ENCODE results near the gene ADPRHL1. TPM values are rescaled to one million over a fixed set of nuclear protein-coding genes. Genes with fewer than 3 reads are reported as not detected.

The ADPRHL1 gene
- total RNA-seq, 1 experiment from 2014 or later: 3.9 TPM

GRCh38 chr13:113485545-113485944, 32.3 kb upstream of the ADPRHL1 start:
- ChIA-PET CTCF (no interaction called here), POLR2A (ENCODE audit: low non-redundant PET) (no interaction called here)
- BruUV-seq (replicated peaks): no TSS peak
- TF ChIP-seq EZH2 (IDR thresholded peaks at IDR 0.05; ENCODE audit: borderline replicate concordance, low read depth, low read length, poor library complexity, severe bottlenecking): no peak
- no peak for TF ChIP-seq CTCF (conservative IDR thresholded peaks at IDR 0.05; ENCODE audit: low read depth, low read length)
- Histone ChIP-seq H3K27me3 (replicated peaks; ENCODE audit: insufficient read depth, low read depth, low read length, poor library complexity) (no peaks in the 10 kb centered on the region), H3K27ac (ENCODE audit: low read depth, low read length, poor library complexity, severe bottlenecking) (no peak overlapping the region), H3K9me3 (ENCODE audit: low read depth, low read length, poor library complexity, severe bottlenecking) (no peaks in the 10 kb centered on the region), H3K4me3 (ENCODE audit: low read depth, low read length, poor library complexity, severe bottlenecking) (no peak overlapping the region), H3K4me1 (ENCODE audit: insufficient read depth, low read length, poor library complexity, severe bottlenecking) (peaks cover 3% of the 10 kb centered on the region), H3K36me3 (ENCODE audit: insufficient read depth, low read length, poor library complexity, severe bottlenecking) (peaks cover 2% of the 10 kb centered on the region)
- DNase-seq (ENCODE audit: low spot score): no peak
- intact Hi-C loops (cut with micrococcal nuclease; ENCODE audit: unreplicated experiment): no loop called here

- Histone ChIP-seq H3K4me1 (ENCODE audit: insufficient read depth, low read length, poor library complexity, severe bottlenecking) (no peaks in the 10 kb centered on the region), H3K9me3 (ENCODE audit: low read depth, low read length, poor library complexity, severe bottlenecking) (no peaks in the 10 kb centered on the region), H3K36me3 (ENCODE audit: insufficient read depth, low read length, poor library complexity, severe bottlenecking) (peaks cover 12% of the 10 kb centered on the region), H3K27ac (ENCODE audit: low read depth, low read length, poor library complexity, severe bottlenecking) (no peak overlapping the region), H3K4me3 (ENCODE audit: low read depth, low read length, poor library complexity, severe bottlenecking) (no peak overlapping the region), H3K27me3 (replicated peaks; ENCODE audit: insufficient read depth, low read depth, low read length, poor library complexity) (no peaks in the 10 kb centered on the region)
- no TSS peak for BruUV-seq (replicated peaks)
- ChIA-PET POLR2A (ENCODE audit: low non-redundant PET) (no interaction called here), CTCF (no interaction called here)
- no peak for DNase-seq (ENCODE audit: low spot score)
- no peak for TF ChIP-seq EZH2 (IDR thresholded peaks at IDR 0.05; ENCODE audit: borderline replicate concordance, low read depth, low read length, poor library complexity, severe bottlenecking)
- no peak for TF ChIP-seq CTCF (conservative IDR thresholded peaks at IDR 0.05; ENCODE audit: low read depth, low read length)
- intact Hi-C loops (cut with micrococcal nuclease; ENCODE audit: unreplicated experiment): no loop called here
Observed at GRCh38 chr13:113483504-113484293, 30.4 kb upstream of the ADPRHL1 start.

- intact Hi-C loops (cut with micrococcal nuclease; ENCODE audit: unreplicated experiment): no loop called here
- H3K27me3 ChIP-seq (replicated peaks; ENCODE audit: insufficient read depth, low read depth, low read length, poor library complexity): no peaks in the 10 kb centered on the region
- no peak for DNase-seq (ENCODE audit: low spot score)
- no peak overlapping the region for H3K4me3 ChIP-seq (ENCODE audit: low read depth, low read length, poor library complexity, severe bottlenecking)
- TF ChIP-seq EZH2 (IDR thresholded peaks at IDR 0.05; ENCODE audit: borderline replicate concordance, low read depth, low read length, poor library complexity, severe bottlenecking) (no peak), CTCF (conservative IDR thresholded peaks at IDR 0.05; ENCODE audit: low read depth, low read length) (no peak)
- no peaks in the 10 kb centered on the region for H3K4me1 ChIP-seq (ENCODE audit: insufficient read depth, low read length, poor library complexity, severe bottlenecking)
- BruUV-seq (replicated peaks): no TSS peak
- POLR2A ChIA-PET (ENCODE audit: low non-redundant PET): no interaction called here
- CTCF ChIA-PET: no interaction called here
- H3K9me3 ChIP-seq (ENCODE audit: low read depth, low read length, poor library complexity, severe bottlenecking): no peaks in the 10 kb centered on the region
- H3K36me3 ChIP-seq (ENCODE audit: insufficient read depth, low read length, poor library complexity, severe bottlenecking): peaks cover 12% of the 10 kb centered on the region
- H3K27ac ChIP-seq (ENCODE audit: low read depth, low read length, poor library complexity, severe bottlenecking): no peak overlapping the region
Observed at GRCh38 chr13:113483081-113483480, 29.8 kb upstream of the ADPRHL1 start.
